A673 (cell line): ENCODE measurements around the gene APBB2. TPM values are rescaled to one million over a fixed set of nuclear protein-coding genes. Genes with fewer than 3 reads are reported as not detected.

Experiments used
- BruUV-seq: library from RNA; stranded (reverse); fragments of 400-500 nt; replicated peaks from 2 replicates; lab custom pipeline; 2021; lab: Mats Ljungman, UMichigan
- CTCF ChIA-PET: fragments of 300-600 bp; sonication (Branson Sonifier 250); formaldehyde crosslinking; loops from one replicate; lab custom pipeline; 2022; ENCODE audit warnings: antibody characterized with exemption; lab: Charles Lee
- POLR2A ChIA-PET: fragments of 300-600 bp; sonication (Branson Sonifier 250); formaldehyde crosslinking; loops from one replicate; lab custom pipeline; 2022; ENCODE audit warnings: antibody characterized with exemption; ENCODE audit not compliant: low non-redundant PET; lab: Charles Lee
- DNase-seq: peaks from one replicate; pipeline ENCODE4 v3.0.0-alpha.2; 2015; ENCODE audit warnings: low spot score
- H3K27ac ChIP-seq: fragments of 200-600 bp; sonication (generic); 2 replicates; pipeline ENCODE4 v1.5.1; 2016; ENCODE audit warnings: mixed run types, low read depth, mild to moderate bottlenecking, mixed read lengths, antibody characterized with exemption, low read length; ENCODE audit not compliant: poor library complexity, severe bottlenecking
- H3K27me3 ChIP-seq: fragments of 200-600 bp; sonication (generic); replicated peaks from 2 replicates; pipeline ENCODE4 v1.6.1; 2017; ENCODE audit warnings: mixed run types, low read depth, mild to moderate bottlenecking, mixed read lengths, antibody characterized with exemption, low read length; ENCODE audit not compliant: insufficient read depth, poor library complexity
- H3K36me3 ChIP-seq: fragments of 200-600 bp; sonication (generic); 2 replicates; pipeline ENCODE4 v1.6.1; 2016; ENCODE audit warnings: mixed run types, mild to moderate bottlenecking, mixed read lengths, antibody characterized with exemption, low read length; ENCODE audit not compliant: insufficient read depth, poor library complexity, severe bottlenecking
- H3K4me1 ChIP-seq: fragments of 200-600 bp; sonication (generic); 2 replicates; pipeline ENCODE4 v1.6.1; 2017; ENCODE audit warnings: mixed run types, mild to moderate bottlenecking, mixed read lengths, antibody characterized with exemption, low read length; ENCODE audit not compliant: insufficient read depth, poor library complexity, severe bottlenecking
- H3K4me3 ChIP-seq: fragments of 200-600 bp; sonication (generic); 2 replicates; pipeline ENCODE4 v1.5.1; 2016; ENCODE audit warnings: low read depth, mixed run types, mild to moderate bottlenecking, mixed read lengths, low read length; ENCODE audit not compliant: poor library complexity, severe bottlenecking
- H3K9me3 ChIP-seq: fragments of 200-600 bp; sonication (generic); 2 replicates; pipeline ENCODE4 v1.6.1; 2016; ENCODE audit warnings: mixed run types, low read depth, mild to moderate bottlenecking, mixed read lengths, antibody characterized with exemption, low read length; ENCODE audit not compliant: poor library complexity, severe bottlenecking
- CTCF ChIP-seq: fragments of 300-800, 200-600 bp; sonication (generic); conservative IDR thresholded peaks from 2 replicates; pipeline ENCODE4 v1.5.1; 2017; ENCODE audit warnings: low read depth, mild to moderate bottlenecking, antibody characterized with exemption, low read length, moderate library complexity, mixed read lengths
- EZH2 ChIP-seq: fragments of 200-600 bp; sonication (generic); IDR thresholded peaks from 2 replicates; pipeline ENCODE4 v1.6.1; 2017; ENCODE audit warnings: borderline replicate concordance, low read depth, mild to moderate bottlenecking, mixed read lengths, antibody characterized with exemption, low read length; ENCODE audit not compliant: poor library complexity, severe bottlenecking
- intact Hi-C: fragments of 100-400 bp; cut with micrococcal nuclease; formaldehyde crosslinking; loops from one replicate; pipeline ENCODE4 v1.10.0; 2022; ENCODE audit not compliant: unreplicated experiment
- total RNA-seq: library from RNA; stranded (reverse); gene quantifications from 2 replicates; pipeline ENCODE4 v1.2.3, GENCODE V29; 2021

The APBB2 gene
- total RNA-seq, 1 experiment from 2014 or later, result 10.3 TPM

GRCh38 chr4:41141900-41142299, 72.4 kb downstream of the APBB2 start:
- intact Hi-C loops, result no loop called here
- Histone ChIP-seq H3K4me3 (no peak overlapping the region), H3K4me1 (peaks cover 16% of the 10 kb centered on the region), H3K27ac (no peak overlapping the region), H3K9me3 (no peaks in the 10 kb centered on the region), H3K36me3 (no peaks in the 10 kb centered on the region), H3K27me3 (peaks cover 5% of the 10 kb centered on the region)
- no peak for DNase-seq
- CTCF ChIA-PET, result no interaction called here
- no peak for TF ChIP-seq CTCF
- TF ChIP-seq EZH2, result no peak
- BruUV-seq, result no TSS peak
- POLR2A ChIA-PET, result no interaction called here

GRCh38 chr4:41140410-41140809, 73.9 kb downstream of the APBB2 start:
- Histone ChIP-seq H3K4me3 (no peak overlapping the region), H3K36me3 (no peaks in the 10 kb centered on the region), H3K27me3 (peaks cover 11% of the 10 kb centered on the region), H3K27ac (no peak overlapping the region), H3K4me1 (peaks cover 16% of the 10 kb centered on the region), H3K9me3 (no peaks in the 10 kb centered on the region)
- intact Hi-C loops, result no loop called here
- BruUV-seq, result no TSS peak
- ChIA-PET POLR2A (no interaction called here), CTCF (no interaction called here)
- no peak for DNase-seq
- TF ChIP-seq EZH2 (no peak), CTCF (no peak)

GRCh38 chr4:41137879-41138278, 76.5 kb downstream of the APBB2 start:
- ChIA-PET POLR2A (no interaction called here), CTCF (no interaction called here)
- no TSS peak for BruUV-seq
- TF ChIP-seq CTCF, result no peak
- TF ChIP-seq EZH2, result no peak
- Histone ChIP-seq H3K4me1 (peaks cover 4% of the 10 kb centered on the region), H3K9me3 (no peaks in the 10 kb centered on the region), H3K27ac (no peak overlapping the region), H3K4me3 (no peak overlapping the region), H3K36me3 (no peaks in the 10 kb centered on the region), H3K27me3 (peaks cover 11% of the 10 kb centered on the region)
- intact Hi-C loops, result no loop called here
- DNase-seq, result no peak
